HEK293 (cell line): ENCODE measurements around the gene UBE2E1.

Experiments
- CTCF ChIA-PET: fragments of 350-600 bp; formaldehyde crosslinking; extraction: SDS; loops from one replicate; lab custom pipeline; 2021; ENCODE audit warnings: antibody characterized with exemption; lab: Yijun Ruan, JAX
- POLR2A ChIA-PET: fragments of 300-600 bp; formaldehyde crosslinking; extraction: SDS; loops from one replicate; lab custom pipeline; 2020; ENCODE audit warnings: antibody characterized with exemption, inconsistent platforms; lab: Yijun Ruan, JAX
- H3K27ac ChIP-seq: fragments of 200-500 bp; sonication (Bioruptor generic); 2 replicates; pipeline ENCODE4 v1.5.1; 2014; ENCODE audit warnings: low read depth, low read length, control low read depth, inconsistent platforms; ENCODE audit errors: extremely low read depth
- H3K36me3 ChIP-seq, 2 experiments: fragments of 200-500 bp in 1 of 2; sonication (Bioruptor generic) in 1 of 2; 1 replicate in 1 of 2; 2 replicates in 1 of 2; pipeline ENCODE4 v1.5.1; 2014 to 2017; ENCODE audit warnings: inconsistent platforms in 2 of 2, low read length in 2 of 2; ENCODE audit not compliant: control insufficient read depth in 2 of 2, insufficient read depth in 1 of 2
- H3K4me1 ChIP-seq: fragments of 200-500 bp; sonication (Bioruptor generic); 2 replicates; pipeline ENCODE4 v1.5.1; 2014; ENCODE audit warnings: mild to moderate bottlenecking, low read length, inconsistent platforms; ENCODE audit not compliant: control insufficient read depth, insufficient read depth
- H3K4me3 ChIP-seq: 2 replicates; pipeline ENCODE4 v1.5.1; 2011; ENCODE audit warnings: low read depth, mild to moderate bottlenecking, control low read depth, low read length, moderate library complexity
- H3K9me3 ChIP-seq: fragments of 200-500 bp; sonication (Bioruptor generic); 2 replicates; pipeline ENCODE4 v1.5.1; 2014; ENCODE audit warnings: low read depth, low read length, inconsistent platforms; ENCODE audit not compliant: control insufficient read depth, insufficient read depth
- KLF7 ChIP-seq: fragments of 450-650 bp; formaldehyde crosslinking; IDR thresholded peaks from 2 replicates; pipeline ENCODE4 v1.5.1; 2016; ENCODE audit warnings: missing biosample characterization, missing genetic modification characterization, borderline replicate concordance
- OSR2 ChIP-seq: fragments of 450-650 bp; formaldehyde crosslinking; IDR thresholded peaks from 2 replicates; pipeline ENCODE4 v1.5.1; 2016; ENCODE audit warnings: missing biosample characterization, missing genetic modification characterization
- SCRT1 ChIP-seq: fragments of 450-650 bp; formaldehyde crosslinking; IDR thresholded peaks from 2 replicates; pipeline ENCODE4 v1.5.1; 2016; ENCODE audit warnings: missing biosample characterization, missing genetic modification characterization, borderline replicate concordance
- SCRT2 ChIP-seq: fragments of 450-650 bp; formaldehyde crosslinking; IDR thresholded peaks from 2 replicates; pipeline ENCODE4 v1.5.1; 2016; ENCODE audit warnings: missing biosample characterization, missing genetic modification characterization
- WT1 ChIP-seq: fragments of 450-650 bp; formaldehyde crosslinking; IDR thresholded peaks from 2 replicates; pipeline ENCODE4 v1.5.1; 2016; ENCODE audit warnings: missing biosample characterization, missing genetic modification characterization
- ZBTB20 ChIP-seq: fragments of 450-650 bp; formaldehyde crosslinking; IDR thresholded peaks from 2 replicates; pipeline ENCODE4 v1.5.1; 2016; ENCODE audit warnings: missing biosample characterization, missing genetic modification characterization
- ZNF10 ChIP-seq: fragments of 450-650 bp; formaldehyde crosslinking; IDR thresholded peaks from 2 replicates; pipeline ENCODE4 v1.5.1; 2017; ENCODE audit warnings: missing biosample characterization, missing genetic modification characterization
- ZNF184 ChIP-seq: fragments of 450-650 bp; IDR thresholded peaks from 2 replicates; pipeline ENCODE4 v1.5.1; 2018; ENCODE audit warnings: missing biosample characterization, mild to moderate bottlenecking, missing genetic modification characterization
- ZNF394 ChIP-seq: fragments of 450-650 bp; formaldehyde crosslinking; IDR thresholded peaks from 2 replicates; pipeline ENCODE4 v1.5.1; 2016; ENCODE audit warnings: missing biosample characterization, missing genetic modification characterization, mild to moderate bottlenecking, moderate library complexity, borderline replicate concordance
- ZNF629 ChIP-seq: fragments of 450-650 bp; formaldehyde crosslinking; IDR thresholded peaks from 2 replicates; pipeline ENCODE4 v1.5.1; 2017; ENCODE audit warnings: missing biosample characterization, missing genetic modification characterization
- ZNF664 ChIP-seq: fragments of 450-650 bp; formaldehyde crosslinking; IDR thresholded peaks from 2 replicates; pipeline ENCODE4 v1.5.1; 2016; ENCODE audit warnings: missing biosample characterization, missing genetic modification characterization
- ZNF791 ChIP-seq: fragments of 450-650 bp; formaldehyde crosslinking; IDR thresholded peaks from 2 replicates; pipeline ENCODE4 v1.5.1; 2016; ENCODE audit warnings: missing biosample characterization, missing genetic modification characterization
- ZNF830 ChIP-seq: fragments of 450-650 bp; IDR thresholded peaks from 2 replicates; pipeline ENCODE4 v1.5.0; 2018; ENCODE audit warnings: missing biosample characterization, missing genetic modification characterization, low read depth, mild to moderate bottlenecking, moderate library complexity
- TF ChIP-seq, protein P1 (sequence below): fragments of 450-650 bp; formaldehyde crosslinking; IDR thresholded peaks from 2 replicates; pipeline ENCODE4 v1.5.1; 2017; ENCODE audit warnings: missing biosample characterization, missing genetic modification characterization
- TF ChIP-seq, protein P2 (sequence below): fragments of 450-650 bp; formaldehyde crosslinking; IDR thresholded peaks from 2 replicates; pipeline ENCODE4 v1.5.1; 2016; ENCODE audit warnings: missing biosample characterization, missing genetic modification characterization
- TF ChIP-seq, protein P3 (sequence below): fragments of 450-650 bp; formaldehyde crosslinking; IDR thresholded peaks from 2 replicates; pipeline ENCODE4 v1.5.1; 2016; ENCODE audit warnings: missing biosample characterization, missing genetic modification characterization
- TF ChIP-seq, protein P4 (sequence below): fragments of 450-650 bp; formaldehyde crosslinking; IDR thresholded peaks from 2 replicates; pipeline ENCODE4 v1.5.1; 2016; ENCODE audit warnings: missing biosample characterization, missing genetic modification characterization

Gene UBE2E1

DNA sequence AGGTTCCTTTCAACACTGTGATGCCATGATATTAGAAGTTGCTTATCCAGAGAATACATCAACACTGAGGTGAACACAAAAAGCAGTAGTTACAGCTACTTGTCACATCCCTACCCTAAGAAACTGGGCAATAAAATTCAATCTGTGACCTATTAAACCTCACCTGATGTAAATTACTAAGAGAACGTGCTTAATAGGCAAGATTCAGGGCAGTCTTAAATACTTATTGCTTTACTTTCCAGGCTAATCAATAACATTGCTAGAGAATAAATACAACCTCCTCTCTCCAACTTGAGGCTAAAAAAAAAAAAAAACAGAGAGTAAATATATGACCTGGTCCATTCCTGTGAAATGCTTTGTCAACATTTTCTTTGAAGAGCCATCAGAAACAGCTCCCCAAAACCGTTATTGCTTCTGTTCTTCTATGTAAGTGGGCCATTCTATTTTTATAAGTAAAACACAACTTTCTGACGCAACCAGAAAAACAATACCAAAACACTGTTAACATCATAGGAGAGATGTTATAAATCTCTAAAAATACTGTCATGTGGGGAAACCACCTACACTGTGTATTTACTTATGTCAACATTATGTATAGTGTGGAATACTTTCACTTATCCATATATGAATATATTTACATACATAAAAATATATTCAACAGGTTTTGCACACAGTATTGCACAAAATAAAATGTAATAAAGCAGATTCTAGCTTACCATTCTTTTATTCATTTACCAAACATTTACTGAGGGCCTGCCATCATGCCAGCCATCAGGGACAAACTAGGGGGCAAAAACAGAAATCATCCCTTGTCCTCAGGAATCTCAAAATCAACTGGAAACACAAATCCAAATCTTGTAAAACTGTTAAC is 108.4 kb downstream of the UBE2E1 start:
- peaks cover 7% of the 10 kb centered on the region for H3K4me1 ChIP-seq
- peaks cover 19 to 38% of the 10 kb centered on the region in 2 experiments; a peak in 2 of 3 replicates for H3K36me3 ChIP-seq
- H3K4me3 ChIP-seq: no peak overlapping the region
- H3K27ac ChIP-seq: no peak overlapping the region
- POLR2A ChIA-PET: no interaction called here
- TF ChIP-seq, protein P1, sequence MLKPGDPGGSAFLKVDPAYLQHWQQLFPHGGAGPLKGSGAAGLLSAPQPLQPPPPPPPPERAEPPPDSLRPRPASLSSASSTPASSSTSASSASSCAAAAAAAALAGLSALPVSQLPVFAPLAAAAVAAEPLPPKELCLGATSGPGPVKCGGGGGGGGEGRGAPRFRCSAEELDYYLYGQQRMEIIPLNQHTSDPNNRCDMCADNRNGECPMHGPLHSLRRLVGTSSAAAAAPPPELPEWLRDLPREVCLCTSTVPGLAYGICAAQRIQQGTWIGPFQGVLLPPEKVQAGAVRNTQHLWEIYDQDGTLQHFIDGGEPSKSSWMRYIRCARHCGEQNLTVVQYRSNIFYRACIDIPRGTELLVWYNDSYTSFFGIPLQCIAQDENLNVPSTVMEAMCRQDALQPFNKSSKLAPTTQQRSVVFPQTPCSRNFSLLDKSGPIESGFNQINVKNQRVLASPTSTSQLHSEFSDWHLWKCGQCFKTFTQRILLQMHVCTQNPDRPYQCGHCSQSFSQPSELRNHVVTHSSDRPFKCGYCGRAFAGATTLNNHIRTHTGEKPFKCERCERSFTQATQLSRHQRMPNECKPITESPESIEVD: peak; percentile 87
- TF ChIP-seq ZNF791 (tag by site-specific recombination) (no peak), ZNF629 (peak; percentile 57), ZBTB20 (no peak), OSR2 (tag by site-specific recombination) (peak; percentile 52), SCRT2 (tag by site-specific recombination) (peak; percentile 94), ZNF664 (peak; percentile 72), KLF7 (tag by site-specific recombination) (no peak), ZNF830 (tag by site-specific recombination) (no peak), ZNF10 (tag by site-specific recombination) (0 out of 2 replicates have a peak, but pooled peaks have one; percentile 16), ZNF394 (tag by site-specific recombination) (no peak), SCRT1 (tag by site-specific recombination) (peak; percentile 82), WT1 (0 out of 2 replicates have a peak, but pooled peaks have one; percentile 24), ZNF184 (tag by site-specific recombination) (no peak)
- TF ChIP-seq, protein P2, sequence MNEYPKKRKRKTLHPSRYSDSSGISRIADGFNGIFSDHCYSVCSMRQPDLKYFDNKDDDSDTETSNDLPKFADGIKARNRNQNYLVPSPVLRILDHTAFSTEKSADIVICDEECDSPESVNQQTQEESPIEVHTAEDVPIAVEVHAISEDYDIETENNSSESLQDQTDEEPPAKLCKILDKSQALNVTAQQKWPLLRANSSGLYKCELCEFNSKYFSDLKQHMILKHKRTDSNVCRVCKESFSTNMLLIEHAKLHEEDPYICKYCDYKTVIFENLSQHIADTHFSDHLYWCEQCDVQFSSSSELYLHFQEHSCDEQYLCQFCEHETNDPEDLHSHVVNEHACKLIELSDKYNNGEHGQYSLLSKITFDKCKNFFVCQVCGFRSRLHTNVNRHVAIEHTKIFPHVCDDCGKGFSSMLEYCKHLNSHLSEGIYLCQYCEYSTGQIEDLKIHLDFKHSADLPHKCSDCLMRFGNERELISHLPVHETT (tag by site-specific recombination): no peak
- TF ChIP-seq, protein P3, sequence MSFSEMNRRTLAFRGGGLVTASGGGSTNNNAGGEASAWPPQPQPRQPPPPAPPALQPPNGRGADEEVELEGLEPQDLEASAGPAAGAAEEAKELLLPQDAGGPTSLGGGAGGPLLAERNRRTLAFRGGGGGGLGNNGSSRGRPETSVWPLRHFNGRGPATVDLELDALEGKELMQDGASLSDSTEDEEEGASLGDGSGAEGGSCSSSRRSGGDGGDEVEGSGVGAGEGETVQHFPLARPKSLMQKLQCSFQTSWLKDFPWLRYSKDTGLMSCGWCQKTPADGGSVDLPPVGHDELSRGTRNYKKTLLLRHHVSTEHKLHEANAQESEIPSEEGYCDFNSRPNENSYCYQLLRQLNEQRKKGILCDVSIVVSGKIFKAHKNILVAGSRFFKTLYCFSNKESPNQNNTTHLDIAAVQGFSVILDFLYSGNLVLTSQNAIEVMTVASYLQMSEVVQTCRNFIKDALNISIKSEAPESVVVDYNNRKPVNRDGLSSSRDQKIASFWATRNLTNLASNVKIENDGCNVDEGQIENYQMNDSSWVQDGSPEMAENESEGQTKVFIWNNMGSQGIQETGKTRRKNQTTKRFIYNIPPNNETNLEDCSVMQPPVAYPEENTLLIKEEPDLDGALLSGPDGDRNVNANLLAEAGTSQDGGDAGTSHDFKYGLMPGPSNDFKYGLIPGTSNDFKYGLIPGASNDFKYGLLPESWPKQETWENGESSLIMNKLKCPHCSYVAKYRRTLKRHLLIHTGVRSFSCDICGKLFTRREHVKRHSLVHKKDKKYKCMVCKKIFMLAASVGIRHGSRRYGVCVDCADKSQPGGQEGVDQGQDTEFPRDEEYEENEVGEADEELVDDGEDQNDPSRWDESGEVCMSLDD (tag by site-specific recombination): no peak
- TF ChIP-seq, protein P4, sequence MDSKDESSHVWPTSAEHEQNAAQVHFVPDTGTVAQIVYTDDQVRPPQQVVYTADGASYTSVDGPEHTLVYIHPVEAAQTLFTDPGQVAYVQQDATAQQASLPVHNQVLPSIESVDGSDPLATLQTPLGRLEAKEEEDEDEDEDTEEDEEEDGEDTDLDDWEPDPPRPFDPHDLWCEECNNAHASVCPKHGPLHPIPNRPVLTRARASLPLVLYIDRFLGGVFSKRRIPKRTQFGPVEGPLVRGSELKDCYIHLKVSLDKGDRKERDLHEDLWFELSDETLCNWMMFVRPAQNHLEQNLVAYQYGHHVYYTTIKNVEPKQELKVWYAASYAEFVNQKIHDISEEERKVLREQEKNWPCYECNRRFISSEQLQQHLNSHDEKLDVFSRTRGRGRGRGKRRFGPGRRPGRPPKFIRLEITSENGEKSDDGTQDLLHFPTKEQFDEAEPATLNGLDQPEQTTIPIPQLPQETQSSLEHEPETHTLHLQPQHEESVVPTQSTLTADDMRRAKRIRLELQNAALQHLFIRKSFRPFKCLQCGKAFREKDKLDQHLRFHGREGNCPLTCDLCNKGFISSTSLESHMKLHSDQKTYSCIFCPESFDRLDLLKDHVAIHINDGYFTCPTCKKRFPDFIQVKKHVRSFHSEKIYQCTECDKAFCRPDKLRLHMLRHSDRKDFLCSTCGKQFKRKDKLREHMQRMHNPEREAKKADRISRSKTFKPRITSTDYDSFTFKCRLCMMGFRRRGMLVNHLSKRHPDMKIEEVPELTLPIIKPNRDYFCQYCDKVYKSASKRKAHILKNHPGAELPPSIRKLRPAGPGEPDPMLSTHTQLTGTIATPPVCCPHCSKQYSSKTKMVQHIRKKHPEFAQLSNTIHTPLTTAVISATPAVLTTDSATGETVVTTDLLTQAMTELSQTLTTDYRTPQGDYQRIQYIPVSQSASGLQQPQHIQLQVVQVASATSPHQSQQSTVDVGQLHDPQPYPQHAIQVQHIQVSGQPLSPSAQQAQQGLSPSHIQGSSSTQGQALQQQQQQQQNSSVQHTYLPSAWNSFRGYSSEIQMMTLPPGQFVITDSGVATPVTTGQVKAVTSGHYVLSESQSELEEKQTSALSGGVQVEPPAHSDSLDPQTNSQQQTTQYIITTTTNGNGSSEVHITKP (tag by site-specific recombination): peak; percentile 40
- CTCF ChIA-PET: no interaction called here
- no peaks in the 10 kb centered on the region for H3K9me3 ChIP-seq
